Measurements from ENCODE around the gene TCTA. TPM values are rescaled to one million over a fixed set of nuclear protein-coding genes. Genes with fewer than 3 reads are reported as not detected.

Gene TCTA
- total and polyA plus RNA-seq, 2 of the 8 experiments (the other 6 are each of a cell fraction or from before 2014, with no cell fraction given), result 6.2 to 11.0 TPM

GRCh38 chr3:49410066-49410845 lies 2.0 kb upstream of the TCTA start:
- peaks cover 0 to 11% (median 8%) of the 10 kb centered on the region in 4 experiments; a peak in 5 of 7 replicates for H3K4me1 ChIP-seq (replicated peaks in 1 of 4; ENCODE audit: control insufficient read depth in 3 of 4, insufficient read depth in 4 of 4, low read length in 3 of 4)
- H3K56ac ChIP-seq (replicated peaks; ENCODE audit: insufficient read length, low read depth, low read length), result no peak overlapping the region
- peak overlapping the region; percentile 80 to 93 for H3K4me2 ChIP-seq (ENCODE audit: insufficient read depth in 1 of 2, low read depth in 2 of 2, low read length in 2 of 2)
- DNase-seq (ENCODE audit: low read depth in 1 of 2, low spot score in 2 of 2) (no peak), FAIRE-seq (no peak)
- H4K5ac ChIP-seq (ENCODE audit: insufficient read length, low read depth, low read length), result no peak overlapping the region
- H3K9ac ChIP-seq (replicated peaks in 1 of 4; ENCODE audit: extremely low read depth in 1 of 4, low read depth in 3 of 4, low read length in 3 of 4), result peak overlapping the region in 2 of 4 experiments; percentile 54 to 81; a peak in 5 of 7 replicates
- no peak overlapping the region for H3K23ac ChIP-seq (ENCODE audit: insufficient read length)
- no peak overlapping the region for H3K4ac ChIP-seq (replicated peaks; ENCODE audit: insufficient read length, low read depth, low read length)
- no peak overlapping the region for H3K27ac ChIP-seq (ENCODE audit: low read depth, low read length)
- TF ChIP-seq KDM1A (IDR thresholded peaks at IDR 0.05; ENCODE audit: borderline replicate concordance, low read length) (0 out of 2 replicates have a peak, but pooled peaks have one; percentile 33), EZH2 (IDR thresholded peaks at IDR 0.05; ENCODE audit: low read depth, low read length, severe bottlenecking) (no peak)
- H2BK20ac ChIP-seq (ENCODE audit: low read length), result no peak overlapping the region
- H2BK5ac ChIP-seq (ENCODE audit: low read depth, low read length), result no peak overlapping the region
- H3K79me2 ChIP-seq (ENCODE audit: control insufficient read depth in 1 of 2, insufficient read depth in 2 of 2, low read length in 2 of 2), result peaks cover 36 to 61% of the 10 kb centered on the region in 2 experiments
- no peaks in the 10 kb centered on the region; a peak in 1 of 8 replicates for H3K36me3 ChIP-seq (ENCODE audit: control insufficient read depth in 2 of 4, insufficient read depth in 4 of 4, low read length in 3 of 4)
- H4K8ac ChIP-seq (ENCODE audit: extremely low read depth, insufficient read depth, low read length), result no peak overlapping the region
- peaks cover 16% of the 10 kb centered on the region for H3K23me2 ChIP-seq (ENCODE audit: low read depth, low read length)
- H3K4me3 ChIP-seq (ENCODE audit: extremely low read depth in 1 of 4, insufficient read depth in 2 of 4, low read depth in 3 of 4, low read length in 4 of 4), result peak overlapping the region; percentile 76 to 99 (median 90); a peak in 7 of 8 replicates
- peaks cover 18 to 21% of the 10 kb centered on the region in 2 experiments for H4K20me1 ChIP-seq (replicated peaks in 1 of 2; ENCODE audit: control insufficient read depth in 1 of 2, insufficient read depth in 2 of 2, low read length in 2 of 2)
- ChIA-PET CTCF (ENCODE audit: partially characterized antibody) (no interaction called here), POLR2A (ENCODE audit: partially characterized antibody) (interaction anchor here (0.6 to 4.2 kb wide), 13 partner anchors 8 to 139 kb away, joined by 3 to 57 read pairs (median 6); partner anchors contain the start of genes AMT, GPX1 and NICN1)
- H2BK12ac ChIP-seq (ENCODE audit: low read depth, low read length), result no peak overlapping the region
- H3K9me3 ChIP-seq (ENCODE audit: insufficient read depth in 2 of 2, low read depth in 1 of 2, low read length in 1 of 2), result no peaks in the 10 kb centered on the region
- 69% methylated on average over 4 of the region's 4 CpGs; no CpG with 5 or more reads in 1 of the 2 experiments for WGBS, 2 experiments (ENCODE audit: extremely low coverage in 1 of 2, insufficient coverage in 1 of 2, insufficient read length in 1 of 2, insufficient replicate concordance in 2 of 2, low coverage in 1 of 2, low lambda C conversion rate in 2 of 2, missing lambda C conversion rate in 1 of 2)
- H2BK120ac ChIP-seq (replicated peaks; ENCODE audit: low read depth, low read length), result no peak overlapping the region
- H4K91ac ChIP-seq (replicated peaks; ENCODE audit: insufficient read length, low read length), result no peak overlapping the region
- no peak overlapping the region for H2BK15ac ChIP-seq (ENCODE audit: low read length)
- H2AK5ac ChIP-seq (ENCODE audit: low read depth, low read length), result no peak overlapping the region
- no peaks in the 10 kb centered on the region for H3K27me3 ChIP-seq (replicated peaks in 1 of 4; ENCODE audit: control insufficient read depth in 3 of 4, extremely low read depth in 1 of 4, insufficient read depth in 3 of 4, low read length in 3 of 4)
- no peak overlapping the region for H3K14ac ChIP-seq (ENCODE audit: insufficient read length)
- no peak overlapping the region for H3K18ac ChIP-seq (ENCODE audit: extremely low read depth, low read length)
- H3K79me1 ChIP-seq (ENCODE audit: low read depth, low read length), result peaks cover 15% of the 10 kb centered on the region
- no peak overlapping the region for H2AFZ ChIP-seq (ENCODE audit: low read length)
